GM23248 (cell line): ENCODE data around the gene PLEKHA6. TPM values are rescaled to one million over a fixed set of nuclear protein-coding genes. Genes with fewer than 3 reads are reported as not detected.

Experiments
- DNase-seq: peaks from one replicate; pipeline ENCODE4 v3.0.0-alpha.2; 2015
- H2AFZ ChIP-seq: fragments of 200-600 bp; sonication (generic); 2 replicates; pipeline ENCODE4 v1.6.1; 2016; ENCODE audit warnings: antibody characterized with exemption
- H3F3A ChIP-seq: fragments of 200-600 bp; sonication (generic); 2 replicates; pipeline ENCODE4 v1.6.1; 2016; ENCODE audit warnings: mild to moderate bottlenecking, antibody characterized with exemption, mixed run types; ENCODE audit not compliant: insufficient read depth
- H3K27ac ChIP-seq: fragments of 200-600 bp; sonication (generic); 2 replicates; pipeline ENCODE4 v1.5.1; 2016; ENCODE audit warnings: mild to moderate bottlenecking
- H3K27me3 ChIP-seq: fragments of 200-600 bp; sonication (generic); replicated peaks from 2 replicates; pipeline ENCODE4 v1.6.1; 2016; ENCODE audit warnings: mild to moderate bottlenecking; ENCODE audit not compliant: insufficient read depth
- H3K36me3 ChIP-seq: fragments of 200-600 bp; sonication (generic); 2 replicates; pipeline ENCODE4 v1.6.1; 2016; ENCODE audit warnings: low read depth, mild to moderate bottlenecking
- H3K4me1 ChIP-seq: fragments of 200-600 bp; sonication (generic); 2 replicates; pipeline ENCODE4 v1.6.1; 2016; ENCODE audit warnings: mild to moderate bottlenecking; ENCODE audit not compliant: insufficient read depth
- H3K4me2 ChIP-seq: fragments of 200-600 bp; sonication (generic); one replicate; pipeline ENCODE4 v1.6.1; 2016; ENCODE audit warnings: mild to moderate bottlenecking; ENCODE audit not compliant: unreplicated experiment
- H3K4me3 ChIP-seq: fragments of 200-600 bp; sonication (generic); 2 replicates; pipeline ENCODE4 v1.5.1; 2016; ENCODE audit warnings: mild to moderate bottlenecking
- H3K79me2 ChIP-seq: fragments of 200-600 bp; sonication (generic); 2 replicates; pipeline ENCODE4 v1.6.1; 2016; ENCODE audit warnings: mild to moderate bottlenecking; ENCODE audit not compliant: insufficient read depth
- H3K9ac ChIP-seq: fragments of 200-600 bp; sonication (generic); 2 replicates; pipeline ENCODE4 v1.6.1; 2016; ENCODE audit warnings: mild to moderate bottlenecking
- H3K9me2 ChIP-seq: fragments of 200-600 bp; sonication (generic); 2 replicates; pipeline ENCODE4 v1.6.1; 2016; ENCODE audit warnings: mixed run types, mild to moderate bottlenecking, moderate library complexity; ENCODE audit not compliant: insufficient read depth
- H3K9me3 ChIP-seq: fragments of 200-600 bp; sonication (generic); one replicate; pipeline ENCODE4 v1.6.1; 2017; ENCODE audit warnings: low read depth
- H4K20me1 ChIP-seq: fragments of 200-600 bp; sonication (generic); 2 replicates; pipeline ENCODE4 v1.6.0; 2016; ENCODE audit not compliant: insufficient read depth
- EZH2 ChIP-seq: fragments of 200-600 bp; sonication (generic); IDR thresholded peaks from 2 replicates; pipeline ENCODE4 v1.6.1; 2018; ENCODE audit warnings: antibody characterized with exemption, mild to moderate bottlenecking; ENCODE audit not compliant: insufficient read depth, poor library complexity, severe bottlenecking
- EZH2phosphoT487 ChIP-seq: fragments of 200-600 bp; sonication (generic); IDR thresholded peaks from 2 replicates; pipeline ENCODE4 v1.6.1; 2018; ENCODE audit warnings: antibody characterized with exemption, moderate library complexity, mild to moderate bottlenecking, low read depth; ENCODE audit not compliant: insufficient read depth
- WGBS, 2 experiments: methylation state at CpG; one replicate each; pipeline ENCODE4 v1.1.6; 2015 to 2017; ENCODE audit warnings: low lambda C conversion rate in 2 of 2, low coverage in 1 of 2; ENCODE audit errors: missing lambda C conversion rate in 2 of 2; 5-methylcytosine and 5-hydroxymethylcytosine counted together
- in situ Hi-C: fragments of 300-500 bp; cut with MboI; formaldehyde crosslinking; loops from 2 replicates; pipeline ENCODE4 v1.15.0; 2020
- polyA plus RNA-seq: library from polyadenylated mRNA; unstranded; fragments of >200 nt; fragmentation: Nextera tagmentation; extraction: Ambion mirVana; gene quantifications from 2 replicates; pipeline ENCODE4 v1.2.1, GENCODE V29; 2016
- total RNA-seq: library from RNA; depleted of rRNA; stranded (reverse); fragments of >200 nt; shearing (Covaris generic); gene quantifications from 2 replicates; pipeline ENCODE4 v1.2.3, GENCODE V29; 2014

Gene PLEKHA6
- total and polyA plus RNA-seq, 2 experiments from 2014 or later = 4.5 to 7.3 TPM

- Histone ChIP-seq H3K4me2 (no peak overlapping the region), H4K20me1 (no peaks in the 10 kb centered on the region), H3K4me1 (peaks cover 12% of the 10 kb centered on the region), H3K9me2 (no peaks in the 10 kb centered on the region), H3F3A (no peaks in the 10 kb centered on the region), H3K4me3 (no peak overlapping the region), H2AFZ (no peak overlapping the region), H3K9ac (no peak overlapping the region), H3K27me3 (no peaks in the 10 kb centered on the region), H3K9me3 (no peaks in the 10 kb centered on the region), H3K36me3 (no peaks in the 10 kb centered on the region), H3K79me2 (no peaks in the 10 kb centered on the region), H3K27ac (no peak overlapping the region)
- no peak for DNase-seq
- TF ChIP-seq EZH2 (no peak), EZH2phosphoT487 (no peak)
- WGBS, 2 experiments = 90 to 100% methylated on average over 2 of the region's 2 CpGs
- in situ Hi-C loops = loop anchor here (5.0 to 10.0 kb wide), 2 partner anchors 194 to 497 kb away; partner anchors contain the start of genes REN and SNRPE
Observed at GRCh38 chr1:204361341-204361771, 1.6 kb upstream of the PLEKHA6 start.

- H3K4me2 ChIP-seq = no peak overlapping the region
- no peaks in the 10 kb centered on the region for H3K27me3 ChIP-seq
- WGBS, 2 experiments = 62 to 86% methylated on average over 3 to 4 of the region's 4 CpGs
- H3K79me2 ChIP-seq = no peaks in the 10 kb centered on the region
- no peak overlapping the region for H3K27ac ChIP-seq
- peak overlapping the region; percentile 9; the same call in 1 of the 2 replicates for H2AFZ ChIP-seq
- H3K4me1 ChIP-seq = peaks cover 12% of the 10 kb centered on the region
- H3K9ac ChIP-seq = no peak overlapping the region
- DNase-seq = no peak
- H3F3A ChIP-seq = no peaks in the 10 kb centered on the region
- H3K9me2 ChIP-seq = no peaks in the 10 kb centered on the region
- no peaks in the 10 kb centered on the region for H4K20me1 ChIP-seq
- in situ Hi-C loops = loop anchor here (5.0 to 10.0 kb wide), 2 partner anchors 193 to 496 kb away; partner anchors contain the start of genes REN and SNRPE
- H3K36me3 ChIP-seq = no peaks in the 10 kb centered on the region
- H3K9me3 ChIP-seq = no peaks in the 10 kb centered on the region
- no peak for TF ChIP-seq EZH2phosphoT487
- no peak for TF ChIP-seq EZH2
- H3K4me3 ChIP-seq = no peak overlapping the region
Observed at GRCh38 chr1:204360314-204360713, 585 bp upstream of the PLEKHA6 start.

GRCh38 chr1:204359131-204359473 lies 627 bp downstream of the PLEKHA6 start:
- Histone ChIP-seq H4K20me1 (no peaks in the 10 kb centered on the region), H3K4me3 (no peak overlapping the region), H2AFZ (no peak overlapping the region), H3K36me3 (no peaks in the 10 kb centered on the region), H3K9me3 (no peaks in the 10 kb centered on the region), H3K4me2 (no peak overlapping the region), H3K27me3 (no peaks in the 10 kb centered on the region), H3K79me2 (no peaks in the 10 kb centered on the region), H3K9me2 (no peaks in the 10 kb centered on the region), H3K4me1 (peaks cover 12% of the 10 kb centered on the region), H3F3A (no peaks in the 10 kb centered on the region), H3K9ac (no peak overlapping the region), H3K27ac (no peak overlapping the region)
- in situ Hi-C loops = no loop called here
- TF ChIP-seq EZH2 (no peak), EZH2phosphoT487 (no peak)
- no peak for DNase-seq
- 57 to 63% methylated on average over 5 of the region's 5 CpGs for WGBS, 2 experiments

- no peak for DNase-seq
- Histone ChIP-seq H3K27me3 (no peaks in the 10 kb centered on the region), H3K4me3 (no peak overlapping the region), H3K9ac (no peak overlapping the region), H3K4me1 (peaks cover 12% of the 10 kb centered on the region), H2AFZ (no peak overlapping the region), H3K27ac (no peak overlapping the region), H3K9me3 (no peaks in the 10 kb centered on the region), H4K20me1 (no peaks in the 10 kb centered on the region), H3K9me2 (no peaks in the 10 kb centered on the region), H3K79me2 (no peaks in the 10 kb centered on the region), H3K36me3 (no peaks in the 10 kb centered on the region), H3K4me2 (no peak overlapping the region), H3F3A (no peaks in the 10 kb centered on the region)
- in situ Hi-C loops = no loop called here
- TF ChIP-seq EZH2phosphoT487 (no peak), EZH2 (no peak)
- 72% methylated on average over 5 of the region's 5 CpGs; no CpG with 5 or more reads in 1 of the 2 experiments for WGBS, 2 experiments
Observed at GRCh38 chr1:204358605-204359004, 1.1 kb downstream of the PLEKHA6 start.
